GM13976 (cell line): ENCODE results near the gene MYB.
A peak's percentile ranks its signal among the peaks of the same experiment; 100 is the strongest.

Source experiments
- DNase-seq: peaks from one replicate; pipeline ENCODE4 v3.0.0; 2012; ENCODE audit warnings: low spot score
- CTCF ChIP-seq: IDR thresholded peaks from 2 replicates; pipeline ENCODE4 v1.5.1; 2012; ENCODE audit warnings: borderline replicate concordance, mild to moderate bottlenecking; ENCODE audit not compliant: insufficient read depth; ENCODE audit errors: extremely low read depth, missing control alignments, control extremely low read depth
- in situ Hi-C: fragments of 300-500 bp; cut with MboI; formaldehyde crosslinking; loops from one replicate; pipeline ENCODE4 v1.12.0; 2022; ENCODE audit warnings: low sequenced_read_pairs, mixed read lengths, inconsistent platforms; ENCODE audit not compliant: unreplicated experiment

MYB gene

GRCh38 chr6:135176058-135176457 lies 5.0 kb upstream of the MYB start:
- in situ Hi-C loops = loop anchor here (25.0 kb wide), 1 partner anchor 261 kb away; no protein-coding TSS in a partner anchor
- no peak for DNase-seq
- TF ChIP-seq CTCF = no peak

GRCh38 chr6:135176464-135176863 lies 4.6 kb upstream of the MYB start:
- in situ Hi-C loops = loop anchor here (25.0 kb wide), 1 partner anchor 261 kb away; no protein-coding TSS in a partner anchor
- no peak for TF ChIP-seq CTCF
- no peak for DNase-seq

- in situ Hi-C loops = loop anchor here (25.0 kb wide), 1 partner anchor 258 kb away; no protein-coding TSS in a partner anchor
- TF ChIP-seq CTCF = no peak
- DNase-seq = no peak
These were observed 1.7 kb upstream of the MYB start for GRCh38 chr6:135179372-135179771.

- TF ChIP-seq CTCF = no peak
- in situ Hi-C loops = loop anchor here (25.0 kb wide), 1 partner anchor 257 kb away; no protein-coding TSS in a partner anchor
- DNase-seq = peak; percentile 46
These were observed 1.1 kb upstream of the MYB start for GRCh38 chr6:135179920-135180541.

- TF ChIP-seq CTCF = no peak
- in situ Hi-C loops = loop anchor here (25.0 kb wide), 1 partner anchor 256 kb away; no protein-coding TSS in a partner anchor
- no peak for DNase-seq
These were observed 394 bp downstream of the MYB start for GRCh38 chr6:135181333-135182070.

GRCh38 chr6:135182071-135183001 lies 1.2 kb downstream of the MYB start:
- no peak for DNase-seq
- no peak for TF ChIP-seq CTCF
- in situ Hi-C loops = loop anchor here (25.0 kb wide), 1 partner anchor 255 kb away; no protein-coding TSS in a partner anchor
